Globus pallidus (tissue), 1 donor: ENCODE measurements around the gene DCXR.

Source experiments
- DNase-seq: peaks from one replicate; pipeline ENCODE4 v3.0.0-alpha.2; 2015; ENCODE audit warnings: low spot score

DCXR gene

GRCh38 chr17:81996757-81997441 lies 40.6 kb downstream of the DCXR start:
- DNase-seq = no peak

- no peak for DNase-seq
Observed at GRCh38 chr17:81996232-81996756, 41.2 kb downstream of the DCXR start.

GRCh38 chr17:81995463-81996231 lies 41.9 kb downstream of the DCXR start:
- DNase-seq = no peak

- no peak for DNase-seq
Observed at GRCh38 chr17:81994593-81995462, 42.7 kb downstream of the DCXR start.

- DNase-seq = no peak
Observed at GRCh38 chr17:81993729-81994592, 43.5 kb downstream of the DCXR start.

DNA sequence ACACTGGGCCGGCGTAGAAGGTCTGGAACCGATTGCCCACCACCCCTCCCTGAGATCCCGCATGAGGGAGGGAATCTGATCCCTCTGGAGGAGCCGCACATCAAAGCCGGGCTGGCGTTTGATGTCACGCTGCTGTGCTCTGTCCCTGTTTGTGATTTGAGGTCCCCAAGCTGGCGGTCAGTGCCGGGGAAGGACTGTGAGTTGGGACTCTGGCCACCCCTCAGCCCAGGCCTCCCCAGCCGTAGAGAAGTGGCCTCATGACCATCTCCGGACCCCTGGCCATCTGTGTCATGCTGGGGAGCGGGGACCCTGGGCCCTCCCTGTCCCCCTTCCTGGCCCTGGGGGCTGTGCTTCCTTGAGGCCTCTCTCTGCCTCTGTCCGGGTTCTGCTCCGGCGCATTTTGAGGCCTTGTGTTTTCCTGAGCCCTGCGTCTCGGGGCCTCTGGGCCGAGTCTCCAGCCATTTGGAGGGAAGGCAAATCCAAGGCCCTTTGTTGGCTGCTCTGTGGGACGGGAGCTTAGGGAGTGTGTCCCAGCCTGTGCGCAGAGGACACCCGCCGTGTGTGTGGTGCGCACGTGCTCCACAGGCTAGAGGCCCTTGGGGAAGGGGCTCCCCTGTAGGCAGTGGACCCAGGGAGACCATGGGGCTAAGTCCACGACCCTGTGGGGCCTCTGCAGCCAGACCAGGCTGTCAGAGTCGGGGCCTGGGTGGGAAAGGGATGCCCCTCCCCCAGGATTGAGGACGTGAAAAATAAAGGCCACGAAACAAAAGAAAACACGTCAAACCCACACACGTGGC lies 45.0 kb downstream of the DCXR start:
- DNase-seq = no peak

GRCh38 chr17:81991684-81992305 lies 45.7 kb downstream of the DCXR start:
- DNase-seq = peak; percentile 59

- DNase-seq = no peak
Observed at GRCh38 chr17:81990836-81991683, 46.4 kb downstream of the DCXR start.

DNA sequence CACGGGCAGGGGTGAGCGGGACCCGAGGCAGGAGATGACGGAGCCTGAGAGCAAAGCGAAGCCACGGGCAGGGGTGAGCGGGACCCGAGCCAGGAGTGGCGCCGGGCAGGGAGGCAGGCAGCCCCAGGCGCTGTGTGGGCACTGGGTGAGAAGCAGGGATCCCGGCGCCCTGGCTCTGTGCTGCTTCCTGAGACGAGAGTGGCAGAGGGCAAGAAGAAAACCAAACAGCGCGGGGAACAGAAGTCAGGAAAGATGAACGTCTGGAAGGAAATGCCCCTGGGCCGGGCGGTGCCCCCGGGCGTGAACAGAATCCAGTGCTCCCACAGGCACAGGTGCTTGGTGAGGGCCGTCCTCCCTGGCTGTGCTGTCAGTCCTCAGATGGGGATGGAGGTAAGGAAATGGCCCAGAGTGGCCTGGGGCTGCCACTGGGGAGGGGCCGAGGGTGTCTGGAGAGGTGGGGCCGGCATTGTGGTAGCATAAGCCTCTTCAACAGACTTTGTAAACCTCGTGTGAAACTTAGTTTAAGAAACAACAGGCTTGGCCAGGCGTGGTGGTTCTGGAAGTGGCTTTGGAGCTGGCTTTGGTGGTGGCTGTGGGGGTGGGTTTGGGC lies 50.2 kb downstream of the DCXR start:
- no peak for DNase-seq

DNA sequence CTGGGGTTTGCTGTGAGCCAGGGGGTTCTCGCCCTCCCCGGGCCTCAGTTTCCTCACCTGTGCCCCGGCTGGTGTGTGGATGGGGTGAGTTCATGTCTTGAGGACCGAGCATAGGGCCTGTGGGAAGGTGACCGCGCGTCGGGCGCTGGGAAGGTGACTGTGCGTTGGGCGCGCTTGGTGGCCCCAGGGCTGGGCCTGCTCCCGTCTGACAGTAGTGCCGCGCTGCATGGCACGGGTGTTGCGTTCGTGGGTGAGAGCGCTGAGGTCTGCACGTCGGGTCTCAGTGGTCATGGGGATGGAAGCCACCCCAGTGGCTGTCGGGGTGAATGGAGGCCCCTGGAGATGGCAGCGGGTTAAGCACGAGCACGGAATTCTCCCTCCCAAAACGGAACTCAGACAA lies 50.9 kb downstream of the DCXR start:
- no peak for DNase-seq
